Activated naive CD8-positive, alpha-beta T cell treated with anti-CD3 and anti-CD28 coated beads, Interleukin-2, amount 10 ng/mL, durations not matched to agents 7 days and 5 days (primary cell): Measurements from ENCODE around the gene MAGEB3. TPM values are rescaled to one million over a fixed set of nuclear protein-coding genes. Genes with fewer than 3 reads are reported as not detected.

Experiments used
- total RNA-seq, 2 experiments: library from RNA; stranded (reverse); gene quantifications; one replicate each; pipeline ENCODE4 v1.2.3, GENCODE V29; 2021

MAGEB3 gene
- total RNA-seq, 2 experiments from 2014 or later: not detected

Other genes with a start within 250 kb of the MAGEB3 start
- gene MAGEB2, start 15.1 kb upstream of the MAGEB3 start, total RNA-seq: not detected
- gene MAGEB4, start 11.3 kb downstream of the MAGEB3 start, total RNA-seq: not detected
- not detected for gene MAGEB1, start 16.5 kb downstream of the MAGEB3 start, total RNA-seq
- gene NR0B1, start 78.7 kb downstream of the MAGEB3 start, total RNA-seq: not detected